GM10248 (cell line): ENCODE measurements around the gene TBC1D5.
A peak's percentile ranks its signal among the peaks of the same experiment; 100 is the strongest.

Source experiments
- CTCF ChIA-PET: fragments of 300-600 bp; sonication (Branson Sonifier 250); formaldehyde crosslinking; extraction: SDS; loops from one replicate; lab custom pipeline; 2021; ENCODE audit warnings: antibody characterized with exemption; lab: Yijun Ruan, JAX
- POLR2A ChIA-PET: fragments of 350-650 bp; sonication (Branson Sonifier 250); formaldehyde crosslinking; extraction: SDS; loops from one replicate; lab custom pipeline; 2020; ENCODE audit warnings: antibody characterized with exemption; lab: Yijun Ruan, JAX
- DNase-seq: peaks from one replicate; pipeline ENCODE4 v3.0.0; 2012; ENCODE audit errors: extremely low spot score
- CTCF ChIP-seq: IDR thresholded peaks from 2 replicates; pipeline ENCODE4 v1.5.1; 2012; ENCODE audit warnings: mild to moderate bottlenecking, low read depth; ENCODE audit errors: extremely low read depth, missing control alignments, control extremely low read depth

Gene TBC1D5

DNA sequence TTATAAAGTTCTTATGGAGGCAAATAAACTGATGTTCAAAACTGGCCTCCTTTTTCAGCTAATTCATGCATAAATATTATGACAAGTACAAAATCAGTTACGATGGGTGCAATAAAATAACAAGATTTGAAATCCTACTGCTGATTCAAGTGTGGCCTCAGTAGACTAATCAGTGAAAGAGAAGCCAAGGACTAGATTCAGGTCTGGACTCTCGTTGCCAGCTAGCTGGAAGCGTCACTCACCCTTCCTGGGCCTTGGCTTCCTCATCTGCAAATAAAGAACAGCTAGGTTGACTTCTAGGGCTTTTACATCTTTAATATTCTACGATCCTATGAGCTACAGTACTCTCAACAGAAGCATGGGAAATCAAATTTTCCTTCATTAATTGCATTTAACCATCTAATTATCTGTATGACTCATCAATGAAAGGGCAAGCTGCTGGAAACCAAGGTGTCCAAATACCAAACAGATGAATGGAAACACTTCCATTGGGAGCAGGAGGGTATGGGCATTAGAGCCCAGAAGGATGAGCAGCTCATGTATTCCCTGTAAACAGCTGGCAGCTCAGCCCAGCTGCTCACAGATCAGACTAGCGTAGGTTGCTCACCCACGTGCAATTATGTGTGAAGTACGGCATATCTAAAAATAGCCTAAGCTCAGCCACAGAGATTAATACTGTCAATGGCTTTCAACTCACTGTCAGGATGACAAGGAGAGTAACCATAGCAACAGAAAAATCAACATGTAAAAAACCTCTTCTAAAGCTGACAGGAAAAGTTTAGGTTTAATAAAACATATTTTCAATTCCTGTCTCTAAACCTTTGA, 562.8 kb downstream of the TBC1D5 start:
- ChIA-PET CTCF (interaction anchor here (1.1 to 3.0 kb wide), 7 partner anchors 9 to 295 kb away, joined by 3 to 8 read pairs (median 5); partner anchors contain the start of gene PLCL2), POLR2A (interaction anchor here (0.9 to 1.2 kb wide), 2 partner anchors 10 to 28 kb away, joined by 4 read pairs; no protein-coding TSS in a partner anchor)
- no peak for TF ChIP-seq CTCF
- peak; percentile 54 for DNase-seq

DNA sequence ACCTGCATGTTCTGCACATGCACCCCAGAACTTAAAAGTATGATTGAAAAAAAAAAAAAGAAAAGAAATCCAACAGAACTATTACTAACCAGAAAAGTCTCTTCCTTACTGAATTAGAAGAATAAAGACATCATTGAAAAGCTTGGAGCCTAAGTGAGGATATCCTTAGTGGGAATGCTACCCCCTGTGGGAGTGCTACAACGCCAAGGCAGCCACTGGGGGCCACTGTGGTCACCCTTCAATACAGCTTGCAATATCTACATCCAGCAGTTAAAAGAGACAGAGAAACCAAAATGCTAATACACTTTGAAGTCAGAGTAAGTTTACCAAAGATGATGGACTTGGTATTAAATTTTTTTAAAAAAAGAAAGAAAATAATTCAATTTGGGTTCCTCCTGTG, 565.7 kb downstream of the TBC1D5 start:
- POLR2A ChIA-PET: no interaction called here
- no peak for DNase-seq
- CTCF ChIA-PET: interaction anchor here (0.9 to 1.9 kb wide), 3 partner anchors 13 to 356 kb away, joined by 3 to 8 read pairs (median 3); no protein-coding TSS in a partner anchor
- TF ChIP-seq CTCF: no peak

GRCh38 chr3:17175187-17175807, 567.1 kb downstream of the TBC1D5 start:
- CTCF ChIA-PET: interaction anchor here (0.9 to 1.9 kb wide), 4 partner anchors 13 to 57 kb away, joined by 3 to 8 read pairs (median 3); no protein-coding TSS in a partner anchor
- TF ChIP-seq CTCF: no peak
- no peak for DNase-seq
- POLR2A ChIA-PET: no interaction called here

DNA sequence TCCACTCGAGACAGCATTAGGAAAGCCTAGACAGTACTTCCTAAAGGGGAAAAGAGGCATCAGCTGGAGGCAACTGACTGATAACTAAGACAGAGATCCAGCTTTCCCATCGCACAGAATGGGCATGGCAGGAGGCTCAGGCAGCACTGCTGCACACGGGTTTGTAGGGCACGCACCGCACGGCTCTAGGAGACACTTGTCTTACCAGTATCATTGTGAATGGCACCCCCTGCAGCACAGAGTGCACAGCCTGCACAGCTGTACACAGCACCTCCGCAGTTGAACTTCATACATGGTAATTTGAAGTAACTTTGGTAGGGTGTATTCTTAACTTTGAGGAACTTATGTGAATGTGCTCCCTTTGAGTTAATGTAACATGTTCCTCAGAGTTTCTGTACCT, 576.1 kb downstream of the TBC1D5 start:
- DNase-seq: no peak
- TF ChIP-seq CTCF: no peak
- ChIA-PET POLR2A (no interaction called here), CTCF (interaction anchor here (0.8 to 3.2 kb wide), 4 partner anchors 8 to 21 kb away, joined by 3 to 13 read pairs (median 4); no protein-coding TSS in a partner anchor)

DNA sequence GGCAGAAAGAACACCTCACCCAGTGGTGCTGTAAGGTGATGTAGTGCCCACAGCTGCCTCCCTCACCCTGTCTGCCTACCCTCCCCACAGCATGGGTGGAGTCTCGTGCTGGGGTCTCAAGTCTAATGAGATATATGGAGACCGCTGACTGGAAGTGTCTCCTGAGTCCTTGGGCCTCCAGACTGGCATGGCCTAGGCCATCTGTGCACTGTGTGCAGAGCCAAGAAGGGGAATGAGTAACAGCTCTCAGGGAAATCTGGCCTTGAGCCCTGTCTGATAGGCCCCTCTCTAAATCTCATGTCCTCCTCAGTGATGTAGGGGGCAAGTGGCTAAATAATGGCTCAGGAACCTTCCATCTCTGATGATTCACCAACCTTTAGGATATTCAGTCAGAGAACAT, 580.3 kb downstream of the TBC1D5 start:
- CTCF ChIA-PET: interaction anchor here (0.9 to 1.2 kb wide), 3 partner anchors 9 to 33 kb away, joined by 3 read pairs; no protein-coding TSS in a partner anchor
- no peak for DNase-seq
- POLR2A ChIA-PET: no interaction called here
- no peak for TF ChIP-seq CTCF

DNA sequence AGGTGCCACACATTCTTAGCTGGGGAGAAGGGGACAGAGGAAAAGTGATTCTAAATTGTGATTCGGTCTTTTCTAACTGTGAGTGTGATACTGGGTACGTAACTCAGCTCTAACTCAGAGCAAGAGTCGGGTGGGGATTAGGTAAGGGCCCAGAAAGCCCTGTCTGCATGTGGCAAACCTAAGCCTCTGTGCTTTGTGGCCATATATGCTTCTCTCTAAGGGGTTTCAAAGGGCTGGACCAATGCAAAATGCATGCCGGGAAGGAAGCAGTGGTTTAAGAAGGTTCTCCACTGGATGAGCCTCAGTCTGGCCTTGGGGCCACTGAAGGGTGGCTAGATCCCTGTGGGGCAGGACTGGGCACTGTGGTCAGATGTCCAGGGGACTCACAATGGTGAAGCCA, 581.8 kb downstream of the TBC1D5 start:
- ChIA-PET CTCF (interaction anchor here (1.1 kb wide), 1 partner anchor 11 kb away, joined by 3 read pairs; no protein-coding TSS in a partner anchor), POLR2A (no interaction called here)
- TF ChIP-seq CTCF: no peak

More for the DNA sequence above, 581.8 kb downstream of the TBC1D5 start:
- no peak for DNase-seq
